GM19452 (cell line): ENCODE results near the gene COPRS.
"Not testable (repeated sequence)": the region's sequence is repeated elsewhere in the genome, so short reads cannot be mapped to it uniquely, and the experiment has no call there.

Experiments used
- ATAC-seq: cut with Tn5 transposase; IDR thresholded peaks from one replicate; pipeline ENCODE4 v1.9.1; 2021; ENCODE audit not compliant: unreplicated experiment

The COPRS gene

GRCh38 chr17:31809876-31810275, 49.2 kb downstream of the COPRS start:
- not testable (repeated sequence) for ATAC-seq

- no peak for ATAC-seq
Observed at GRCh38 chr17:31808521-31809050, 50.5 kb downstream of the COPRS start.

- ATAC-seq, result no peak
Observed at GRCh38 chr17:31807846-31808245, 51.2 kb downstream of the COPRS start.

- no peak for ATAC-seq
Observed at GRCh38 chr17:31806921-31807320, 52.1 kb downstream of the COPRS start.

DNA sequence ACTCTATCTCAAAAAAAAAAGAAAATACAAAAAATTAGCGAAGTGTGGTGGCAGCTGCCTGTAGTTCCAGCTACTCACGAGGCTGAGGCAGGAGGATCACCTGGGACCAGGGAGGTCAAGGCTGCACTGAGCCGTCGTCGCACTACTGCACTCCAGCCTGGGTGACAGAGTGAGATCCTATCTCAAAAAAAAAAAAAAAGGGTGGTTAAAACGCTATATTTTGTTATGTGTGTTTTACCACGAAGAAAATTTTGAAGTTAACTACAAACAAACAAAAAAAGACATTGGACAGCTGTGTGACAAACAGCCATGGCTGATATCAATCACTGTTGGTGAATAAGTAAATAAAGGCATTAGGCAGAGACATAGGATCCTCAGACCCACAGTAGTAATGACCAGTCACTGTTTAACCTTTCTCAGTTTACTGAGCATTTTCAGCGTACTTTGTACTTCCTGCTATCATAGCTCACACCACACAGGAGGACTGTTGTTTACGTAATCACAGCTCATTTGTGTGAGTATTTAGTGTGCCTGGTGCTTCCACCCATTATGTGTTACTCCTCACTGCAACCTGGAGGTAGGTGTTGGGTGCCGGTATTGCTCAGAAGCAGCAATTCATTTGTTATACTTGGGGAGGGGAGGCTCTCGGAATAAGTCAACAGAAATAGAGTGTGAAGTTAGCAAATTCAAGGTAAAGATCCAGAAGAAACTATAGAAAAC, 55.4 kb downstream of the COPRS start:
- ATAC-seq, result no peak

GRCh38 chr17:31802502-31802901, 56.5 kb downstream of the COPRS start:
- no peak for ATAC-seq
